Esophagus muscularis mucosa (tissue), 3 donors: ENCODE measurements around the gene POLR2E.

Experiments used
- EP300 ChIP-seq: sonication (generic); formaldehyde crosslinking; IDR thresholded peaks from one replicate; pipeline ENCODE4 v1.6.1; 2017; ENCODE audit warnings: antibody characterized with exemption
- TF ChIP-seq, protein P1 (sequence below), 3 experiments: fragments of 200-600 bp in 2 of 3; fragments of 450-650 bp in 1 of 3; sonication (generic) in 2 of 3; IDR thresholded peaks; one replicate each; pipeline ENCODE4 v1.5.1; 2017 to 2019; ENCODE audit warnings: antibody characterized with exemption in 3 of 3, mild to moderate bottlenecking in 2 of 3, moderate library complexity in 1 of 3

DNA sequence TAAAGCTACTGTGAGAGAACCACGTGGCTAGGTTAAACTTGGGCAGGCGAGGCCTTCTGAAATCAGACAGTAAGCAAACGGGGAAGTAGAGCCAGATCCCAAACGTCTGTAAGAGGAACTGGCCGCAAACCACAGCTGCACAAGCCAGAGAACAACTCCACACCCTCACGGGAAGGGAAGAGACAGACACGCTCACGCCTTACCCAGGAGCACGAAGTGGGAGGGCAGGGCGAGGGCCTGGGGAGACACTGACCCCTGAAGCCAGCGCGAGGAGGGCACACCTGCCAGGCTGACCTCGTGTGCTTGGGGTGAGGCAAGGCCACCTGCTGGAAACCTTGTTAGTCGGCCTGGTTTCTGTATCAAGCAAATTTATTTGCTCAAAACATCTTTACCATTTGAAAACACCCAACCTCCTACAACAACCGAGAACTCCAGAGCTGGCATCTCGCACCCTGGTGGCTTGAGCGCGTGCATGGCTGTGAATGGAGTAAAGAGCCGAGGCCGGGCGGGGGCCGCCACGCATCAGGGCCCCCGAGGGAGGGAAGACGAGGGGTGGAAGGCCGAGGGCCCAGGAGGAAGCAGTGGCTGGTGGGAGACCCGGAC, 7.3 kb downstream of the POLR2E start:
- no peak for TF ChIP-seq EP300
- TF ChIP-seq, protein P1, sequence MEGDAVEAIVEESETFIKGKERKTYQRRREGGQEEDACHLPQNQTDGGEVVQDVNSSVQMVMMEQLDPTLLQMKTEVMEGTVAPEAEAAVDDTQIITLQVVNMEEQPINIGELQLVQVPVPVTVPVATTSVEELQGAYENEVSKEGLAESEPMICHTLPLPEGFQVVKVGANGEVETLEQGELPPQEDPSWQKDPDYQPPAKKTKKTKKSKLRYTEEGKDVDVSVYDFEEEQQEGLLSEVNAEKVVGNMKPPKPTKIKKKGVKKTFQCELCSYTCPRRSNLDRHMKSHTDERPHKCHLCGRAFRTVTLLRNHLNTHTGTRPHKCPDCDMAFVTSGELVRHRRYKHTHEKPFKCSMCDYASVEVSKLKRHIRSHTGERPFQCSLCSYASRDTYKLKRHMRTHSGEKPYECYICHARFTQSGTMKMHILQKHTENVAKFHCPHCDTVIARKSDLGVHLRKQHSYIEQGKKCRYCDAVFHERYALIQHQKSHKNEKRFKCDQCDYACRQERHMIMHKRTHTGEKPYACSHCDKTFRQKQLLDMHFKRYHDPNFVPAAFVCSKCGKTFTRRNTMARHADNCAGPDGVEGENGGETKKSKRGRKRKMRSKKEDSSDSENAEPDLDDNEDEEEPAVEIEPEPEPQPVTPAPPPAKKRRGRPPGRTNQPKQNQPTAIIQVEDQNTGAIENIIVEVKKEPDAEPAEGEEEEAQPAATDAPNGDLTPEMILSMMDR (IDR thresholded peaks at IDR 0.05) = no peak
